Measurements from ENCODE around the gene BARHL2. TPM values are rescaled to one million over a fixed set of nuclear protein-coding genes. Genes with fewer than 3 reads are reported as not detected.

BARHL2 gene
- polyA plus RNA-seq, 1 donor (not counting 4 experiments of a cell fraction or from before 2014, with no cell fraction given), result not detected

DNA sequence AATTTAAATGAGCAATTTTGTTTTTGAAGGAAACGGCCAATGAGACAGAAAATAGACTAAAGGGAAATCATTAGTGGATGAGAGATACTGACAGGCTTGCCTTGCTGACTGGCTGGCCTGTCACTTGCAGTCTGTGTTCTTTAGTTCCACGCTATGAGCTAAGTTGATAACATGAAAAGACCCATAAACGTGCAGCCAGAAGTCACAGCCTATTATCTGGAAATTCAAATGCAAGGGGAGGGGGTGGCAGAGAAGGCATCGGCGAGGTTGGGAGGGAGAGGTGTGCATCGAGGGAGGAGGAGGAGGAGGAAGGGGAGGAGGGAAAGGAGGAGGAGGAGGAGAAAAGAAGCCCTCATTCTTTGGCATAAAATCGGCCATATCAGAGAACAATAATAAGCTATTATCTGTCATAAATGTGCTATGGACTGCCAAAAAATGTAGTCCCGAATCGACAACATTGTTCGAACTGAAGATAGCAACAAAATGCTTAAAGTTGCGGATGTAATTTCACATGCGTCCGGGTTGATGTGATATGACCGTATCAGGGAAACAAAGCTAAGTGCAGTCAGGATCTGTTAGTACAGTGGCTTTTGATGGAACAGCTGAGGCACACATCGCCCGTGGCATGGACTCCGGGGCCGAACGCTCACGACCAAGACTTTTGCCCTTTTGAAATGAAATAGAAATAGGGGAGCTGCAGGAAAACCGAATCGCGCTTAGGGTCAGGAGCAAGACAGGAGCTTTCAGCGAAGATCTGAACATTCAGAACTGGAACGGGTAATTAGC is 11.6 kb upstream of the BARHL2 start:
- dilution Hi-C loops (cut with MboI; ENCODE audit: extremely low pct_ligation_motif_present, low sequenced_read_pairs), result no loop called here
- no peak overlapping the region for H3K4me2 ChIP-seq (ENCODE audit: control insufficient read depth, extremely low read depth, insufficient read depth, low read depth, low read length)

DNA sequence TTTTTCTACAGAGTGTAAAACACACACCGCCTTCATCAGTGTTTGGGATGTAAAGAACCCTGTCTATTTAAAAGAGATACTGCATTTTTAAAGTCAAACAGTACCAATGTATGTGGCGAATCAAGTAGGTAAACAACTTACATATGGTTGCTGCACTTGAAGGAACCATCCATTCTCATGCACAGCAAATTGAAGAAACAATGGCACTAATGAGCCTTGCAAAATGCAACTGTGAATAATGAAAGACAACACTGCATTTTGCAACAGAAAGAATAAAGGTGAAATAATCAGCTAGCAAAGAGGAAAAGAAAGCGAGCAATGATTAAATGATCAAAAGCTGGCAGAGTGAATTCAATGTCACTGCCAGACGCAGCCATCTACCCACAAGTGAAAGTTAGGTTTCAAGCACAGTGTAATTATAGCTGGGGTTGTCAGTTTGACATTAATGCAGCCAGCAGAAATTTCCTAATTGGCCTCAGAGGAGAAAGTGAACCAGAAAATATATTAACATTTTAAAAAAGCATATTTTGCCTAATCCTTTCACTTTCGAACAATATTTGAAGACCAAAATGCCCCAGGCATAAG is 10.9 kb upstream of the BARHL2 start:
- H4K20me1 ChIP-seq (ENCODE audit: control insufficient read depth, extremely low read depth, insufficient read depth, low read length), result peaks cover 6% of the 10 kb centered on the region
- TF ChIP-seq EZH2 (IDR thresholded peaks at IDR 0.05; ENCODE audit: low read length), result no peak
- H3K4me2 ChIP-seq (ENCODE audit: control insufficient read depth, extremely low read depth, insufficient read depth, low read depth, low read length), result no peak overlapping the region
- DNase-seq (ENCODE audit: low read depth, low spot score) (no peak), FAIRE-seq (no peak)
- peaks cover 93% of the 10 kb centered on the region for H3K27me3 ChIP-seq (ENCODE audit: control insufficient read depth, extremely low read depth, insufficient read depth, low read length)
- no peak overlapping the region for H3K9ac ChIP-seq (ENCODE audit: control insufficient read depth, extremely low read depth, insufficient read depth, low read length)
- H3K79me2 ChIP-seq (ENCODE audit: control insufficient read depth, insufficient read depth, low read length), result no peaks in the 10 kb centered on the region
- no peak overlapping the region for H2AFZ ChIP-seq (ENCODE audit: control insufficient read depth, low read length)
- H3K9me1 ChIP-seq (ENCODE audit: control insufficient read depth, extremely low read depth, insufficient read depth, low read length), result peaks cover 2% of the 10 kb centered on the region
- no peaks in the 10 kb centered on the region for H3K36me3 ChIP-seq (ENCODE audit: control insufficient read depth in 2 of 2, extremely low read depth in 1 of 2, insufficient read depth in 2 of 2, low read length in 2 of 2)
- H3K9me3 ChIP-seq (ENCODE audit: control insufficient read depth, low read depth, low read length), result peaks cover 9% of the 10 kb centered on the region
- H3K27ac ChIP-seq (ENCODE audit: control insufficient read depth, insufficient read depth, low read length), result no peak overlapping the region
- dilution Hi-C loops (cut with MboI; ENCODE audit: extremely low pct_ligation_motif_present, low sequenced_read_pairs), result no loop called here
- H3K4me3 ChIP-seq (ENCODE audit: control insufficient read depth in 2 of 3, extremely low read depth in 1 of 3, insufficient read depth in 2 of 3, low read depth in 1 of 3, low read length in 3 of 3), result no peak overlapping the region
- H3K4me1 ChIP-seq (ENCODE audit: control insufficient read depth, extremely low read depth, insufficient read depth, low read length), result peaks cover 9% of the 10 kb centered on the region

More for the DNA sequence above, 11.6 kb upstream of the BARHL2 start:
- Histone ChIP-seq H2AFZ (ENCODE audit: control insufficient read depth, low read length) (no peak overlapping the region), H3K36me3 (ENCODE audit: control insufficient read depth in 2 of 2, extremely low read depth in 1 of 2, insufficient read depth in 2 of 2, low read length in 2 of 2) (no peaks in the 10 kb centered on the region), H3K4me1 (ENCODE audit: control insufficient read depth, extremely low read depth, insufficient read depth, low read length) (peaks cover 9% of the 10 kb centered on the region), H3K9ac (ENCODE audit: control insufficient read depth, extremely low read depth, insufficient read depth, low read length) (no peak overlapping the region), H3K9me3 (ENCODE audit: control insufficient read depth, low read depth, low read length) (peaks cover 9% of the 10 kb centered on the region), H3K4me3 (ENCODE audit: control insufficient read depth in 2 of 3, extremely low read depth in 1 of 3, insufficient read depth in 2 of 3, low read depth in 1 of 3, low read length in 3 of 3) (no peak overlapping the region), H3K27ac (ENCODE audit: control insufficient read depth, insufficient read depth, low read length) (no peak overlapping the region), H3K79me2 (ENCODE audit: control insufficient read depth, insufficient read depth, low read length) (no peaks in the 10 kb centered on the region), H3K9me1 (ENCODE audit: control insufficient read depth, extremely low read depth, insufficient read depth, low read length) (peaks cover 2% of the 10 kb centered on the region), H4K20me1 (ENCODE audit: control insufficient read depth, extremely low read depth, insufficient read depth, low read length) (peaks cover 6% of the 10 kb centered on the region), H3K27me3 (ENCODE audit: control insufficient read depth, extremely low read depth, insufficient read depth, low read length) (peaks cover 86% of the 10 kb centered on the region)
- TF ChIP-seq, protein P1, sequence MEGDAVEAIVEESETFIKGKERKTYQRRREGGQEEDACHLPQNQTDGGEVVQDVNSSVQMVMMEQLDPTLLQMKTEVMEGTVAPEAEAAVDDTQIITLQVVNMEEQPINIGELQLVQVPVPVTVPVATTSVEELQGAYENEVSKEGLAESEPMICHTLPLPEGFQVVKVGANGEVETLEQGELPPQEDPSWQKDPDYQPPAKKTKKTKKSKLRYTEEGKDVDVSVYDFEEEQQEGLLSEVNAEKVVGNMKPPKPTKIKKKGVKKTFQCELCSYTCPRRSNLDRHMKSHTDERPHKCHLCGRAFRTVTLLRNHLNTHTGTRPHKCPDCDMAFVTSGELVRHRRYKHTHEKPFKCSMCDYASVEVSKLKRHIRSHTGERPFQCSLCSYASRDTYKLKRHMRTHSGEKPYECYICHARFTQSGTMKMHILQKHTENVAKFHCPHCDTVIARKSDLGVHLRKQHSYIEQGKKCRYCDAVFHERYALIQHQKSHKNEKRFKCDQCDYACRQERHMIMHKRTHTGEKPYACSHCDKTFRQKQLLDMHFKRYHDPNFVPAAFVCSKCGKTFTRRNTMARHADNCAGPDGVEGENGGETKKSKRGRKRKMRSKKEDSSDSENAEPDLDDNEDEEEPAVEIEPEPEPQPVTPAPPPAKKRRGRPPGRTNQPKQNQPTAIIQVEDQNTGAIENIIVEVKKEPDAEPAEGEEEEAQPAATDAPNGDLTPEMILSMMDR (optimal IDR thresholded peaks at IDR 0.05 in 1 of 3, IDR thresholded peaks at IDR 0.05 in 1 of 3, conservative IDR thresholded peaks at IDR 0.05 in 1 of 3; ENCODE audit: extremely low read depth in 1 of 3, insufficient read depth in 2 of 3, low read length in 3 of 3), result no peak
- peak; percentile 66 for TF ChIP-seq EZH2 (IDR thresholded peaks at IDR 0.05; ENCODE audit: low read length)
- DNase-seq (ENCODE audit: low read depth, low spot score) (no peak), FAIRE-seq (no peak)

All from keratinocyte (primary cell).